H1 (cell line): ENCODE data around the gene GPD1L. TPM values are rescaled to one million over a fixed set of nuclear protein-coding genes. Genes with fewer than 3 reads are reported as not detected.
"Not testable (repeated sequence)": the region's sequence is repeated elsewhere in the genome, so short reads cannot be mapped to it uniquely, and the experiment has no call there.

Source experiments
- CTCF ChIA-PET: fragments of 300-600 bp; sonication (Branson Sonifier 250); formaldehyde crosslinking; loops from one replicate; lab custom pipeline; 2021; ENCODE audit not compliant: partially characterized antibody; lab: Charles Lee
- POLR2A ChIA-PET: fragments of 300-600 bp; sonication (Branson Sonifier 250); formaldehyde crosslinking; loops from one replicate; lab custom pipeline; 2021; ENCODE audit warnings: inconsistent platforms; ENCODE audit not compliant: partially characterized antibody; lab: Charles Lee
- DNase-seq, 2 experiments: peaks; one replicate each; pipeline versions ENCODE4 v3.0.0 to v3.0.0-alpha.2; 2010 to 2022; ENCODE audit warnings: low spot score in 2 of 2, low read depth in 1 of 2, mixed read lengths in 1 of 2
- FAIRE-seq: peaks from 2 replicates; lab custom pipeline; 2011; peaks lifted over from hg19 to GRCh38; lab: Jason Lieb, UNC
- H2AFZ ChIP-seq: 2 replicates; pipeline ENCODE4 v1.8.1; 2012; ENCODE audit warnings: low read length, inconsistent platforms
- H2AK5ac ChIP-seq: 2 replicates; pipeline ENCODE4 v1.6.1; 2013; ENCODE audit warnings: low read depth, low read length
- H2BK120ac ChIP-seq: replicated peaks from 2 replicates; pipeline ENCODE3; 2013; ENCODE audit warnings: low read depth, low read length, inconsistent platforms
- H2BK12ac ChIP-seq: 2 replicates; pipeline ENCODE4 v1.6.1; 2013; ENCODE audit warnings: low read depth, low read length
- H2BK15ac ChIP-seq: 2 replicates; pipeline ENCODE4 v1.6.1; 2013; ENCODE audit warnings: low read length
- H2BK20ac ChIP-seq: 2 replicates; pipeline ENCODE4 v1.6.1; 2013; ENCODE audit warnings: low read length
- H2BK5ac ChIP-seq: 2 replicates; pipeline ENCODE4 v1.6.1; 2013; ENCODE audit warnings: low read depth, low read length
- H3K14ac ChIP-seq: 2 replicates; pipeline ENCODE4 v1.6.1; 2013; ENCODE audit warnings: inconsistent platforms; ENCODE audit not compliant: insufficient read length
- H3K18ac ChIP-seq: 2 replicates; pipeline ENCODE4 v1.6.1; 2013; ENCODE audit warnings: low read length; ENCODE audit errors: extremely low read depth
- H3K23ac ChIP-seq: 2 replicates; pipeline ENCODE4 v1.6.1; 2013; ENCODE audit warnings: inconsistent platforms; ENCODE audit not compliant: insufficient read length
- H3K23me2 ChIP-seq: 2 replicates; pipeline ENCODE4 v1.6.1; 2013; ENCODE audit warnings: low read depth, low read length
- H3K27ac ChIP-seq: 2 replicates; pipeline ENCODE4 v1.6.1; 2011; ENCODE audit warnings: low read depth, low read length, inconsistent platforms
- H3K27me3 ChIP-seq, 4 experiments: replicated peaks in 1 of 4; 1 replicate in 1 of 4; 2 replicates in 3 of 4; pipeline versions ENCODE4 v1.6.1 to v1.8.1; 2011 to 2013; ENCODE audit warnings: low read length in 3 of 4, mild to moderate bottlenecking in 3 of 4, inconsistent platforms in 2 of 4, mixed read lengths in 2 of 4, moderate library complexity in 1 of 4; ENCODE audit not compliant: control insufficient read depth in 3 of 4, insufficient read depth in 3 of 4; ENCODE audit errors: extremely low read depth in 1 of 4
- H3K36me3 ChIP-seq, 4 experiments: 2 replicates each; pipeline versions ENCODE4 v1.6.1 to v1.8.1; 2011 to 2013; ENCODE audit warnings: mild to moderate bottlenecking in 4 of 4, low read length in 3 of 4, moderate library complexity in 2 of 4, control low read depth in 1 of 4, inconsistent platforms in 1 of 4; ENCODE audit not compliant: insufficient read depth in 4 of 4, control insufficient read depth in 2 of 4
- H3K4ac ChIP-seq: replicated peaks from 2 replicates; pipeline ENCODE3; 2013; ENCODE audit warnings: low read length, low read depth, mixed read lengths, inconsistent platforms; ENCODE audit not compliant: insufficient read length
- H3K4me1 ChIP-seq, 4 experiments: replicated peaks in 1 of 4; 1 replicate in 1 of 4; 2 replicates in 3 of 4; pipeline versions ENCODE4 v1.6.1 to v1.8.1; 2011 to 2013; ENCODE audit warnings: low read length in 3 of 4, inconsistent platforms in 2 of 4, mixed read lengths in 1 of 4; ENCODE audit not compliant: insufficient read depth in 4 of 4, control insufficient read depth in 3 of 4
- H3K4me2 ChIP-seq, 2 experiments: 2 replicates each; pipeline versions ENCODE4 v1.6.1 to v1.8.1; 2011 to 2013; ENCODE audit warnings: low read depth in 2 of 2, low read length in 2 of 2, control low read depth in 1 of 2, inconsistent platforms in 1 of 2, mild to moderate bottlenecking in 1 of 2; ENCODE audit not compliant: insufficient read depth in 1 of 2
- H3K4me3 ChIP-seq, 4 experiments: fragments of 200-600, 300-600 bp in 1 of 4; sonication (generic), shearing (Covaris generic), sonication (Bioruptor Twin) in 1 of 4; 2 replicates each; pipeline versions ENCODE4 v1.5.1 to v1.8.1; 2011 to 2016; ENCODE audit warnings: low read length in 4 of 4, low read depth in 3 of 4, control low read depth in 2 of 4, inconsistent platforms in 2 of 4, mild to moderate bottlenecking in 2 of 4, mixed read lengths in 1 of 4, moderate library complexity in 1 of 4; ENCODE audit not compliant: insufficient read depth in 2 of 4; ENCODE audit errors: extremely low read depth in 1 of 4
- H3K56ac ChIP-seq: replicated peaks from 2 replicates; pipeline ENCODE3; 2013; ENCODE audit warnings: low read depth, mild to moderate bottlenecking, mixed read lengths, low read length, inconsistent platforms; ENCODE audit not compliant: insufficient read length
- H3K79me1 ChIP-seq: 2 replicates; pipeline ENCODE4 v1.6.1; 2013; ENCODE audit warnings: low read depth, low read length, control low read depth
- H3K79me2 ChIP-seq, 2 experiments: 2 replicates each; pipeline versions ENCODE4 v1.6.1 to v1.8.1; 2012 to 2013; ENCODE audit warnings: low read length in 2 of 2, mild to moderate bottlenecking in 2 of 2, inconsistent platforms in 1 of 2; ENCODE audit not compliant: insufficient read depth in 2 of 2, control insufficient read depth in 1 of 2
- H3K9ac ChIP-seq, 4 experiments: replicated peaks in 1 of 4; 1 replicate in 1 of 4; 2 replicates in 3 of 4; pipeline versions ENCODE4 v1.6.1 to v1.8.1; 2011 to 2013; ENCODE audit warnings: low read depth in 3 of 4, low read length in 3 of 4, control low read depth in 2 of 4, mild to moderate bottlenecking in 2 of 4, moderate library complexity in 2 of 4, inconsistent platforms in 1 of 4; ENCODE audit errors: extremely low read depth in 1 of 4
- H3K9me3 ChIP-seq, 2 experiments: 2 replicates each; pipeline versions ENCODE4 v1.6.1 to v1.8.1; 2012 to 2013; ENCODE audit warnings: mild to moderate bottlenecking in 2 of 2, moderate library complexity in 2 of 2, control low read depth in 1 of 2, inconsistent platforms in 1 of 2, low read depth in 1 of 2, low read length in 1 of 2, mixed read lengths in 1 of 2; ENCODE audit not compliant: insufficient read depth in 2 of 2
- H4K20me1 ChIP-seq, 2 experiments: replicated peaks in 1 of 2; 2 replicates each; pipeline versions ENCODE3 to v1.8.1; 2011 to 2013; ENCODE audit warnings: inconsistent platforms in 2 of 2, low read length in 2 of 2, mild to moderate bottlenecking in 1 of 2; ENCODE audit not compliant: insufficient read depth in 2 of 2, control insufficient read depth in 1 of 2
- H4K5ac ChIP-seq: 2 replicates; pipeline ENCODE4 v1.6.1; 2013; ENCODE audit warnings: low read length, low read depth, mixed read lengths, inconsistent platforms; ENCODE audit not compliant: insufficient read length
- H4K8ac ChIP-seq: 2 replicates; pipeline ENCODE4 v1.8.0; 2013; ENCODE audit warnings: mild to moderate bottlenecking, moderate library complexity, low read length, inconsistent platforms; ENCODE audit not compliant: insufficient read depth; ENCODE audit errors: extremely low read depth
- H4K91ac ChIP-seq: replicated peaks from 2 replicates; pipeline ENCODE3; 2013; ENCODE audit warnings: low read length, mixed read lengths, inconsistent platforms; ENCODE audit not compliant: insufficient read length
- WGBS, 2 experiments: shearing (Covaris generic) in 1 of 2; methylation state at CpG; one replicate each; pipeline versions ENCODE4 v1.1.6 to v1.1.7; 2013 to 2015; ENCODE audit warnings: low lambda C conversion rate in 2 of 2, mixed read lengths in 2 of 2, inconsistent platforms in 1 of 2, low coverage in 1 of 2, missing lambda C conversion rate in 1 of 2; ENCODE audit not compliant: insufficient replicate concordance in 2 of 2, insufficient coverage in 1 of 2, insufficient read length in 1 of 2; ENCODE audit errors: extremely low coverage in 1 of 2, missing lambda C conversion rate in 1 of 2; 5-methylcytosine and 5-hydroxymethylcytosine counted together
- polyA plus RNA-seq, 7 experiments: library from polyadenylated mRNA; depleted of rRNA in 3 of 7; stranded (reverse) in 5 of 7; unstranded in 2 of 7; fragments of >200 nt in 5 of 7; fragments of 200-250 nt in 2 of 7; gene quantifications; 1 replicate in 5 of 7; 2 replicates in 1 of 7; 4 replicates in 1 of 7; pipeline versions ENCODE4 v1.2.1 to v1.2.3, GENCODE V29; 2011 to 2013; ENCODE audit warnings: missing spikeins in 2 of 7, mixed read lengths in 2 of 7
- total RNA-seq: library from RNA; stranded (reverse); fragmentation: NEBNext Ultra II Directional; extraction: Animal tissue kit (Norgen Biotek cat#: 25700); gene quantifications from 2 replicates; pipeline ENCODE4 v1.2.1, GENCODE V29; 2021

GPD1L gene
- total and polyA plus RNA-seq, 2 of the 8 experiments (the other 6 are each of a cell fraction or from before 2014, with no cell fraction given) = 2.4 to 8.4 TPM

- H4K5ac ChIP-seq, H2AFZ ChIP-seq, H3K18ac ChIP-seq, DNase-seq, H3K4me2 ChIP-seq, H3K23ac ChIP-seq, H4K8ac ChIP-seq, FAIRE-seq, H2BK5ac ChIP-seq, H3K4ac ChIP-seq, H3K4me1 ChIP-seq, H3K79me1 ChIP-seq, H3K4me3 ChIP-seq, H4K91ac ChIP-seq, H3K56ac ChIP-seq, H2BK20ac ChIP-seq, H3K27me3 ChIP-seq, H3K23me2 ChIP-seq, H3K79me2 ChIP-seq, H2BK120ac ChIP-seq, H2BK12ac ChIP-seq, H2AK5ac ChIP-seq, POLR2A ChIA-PET, H3K14ac ChIP-seq, H3K9ac ChIP-seq, H3K27ac ChIP-seq, H3K9me3 ChIP-seq, H4K20me1 ChIP-seq, H3K36me3 ChIP-seq: not testable (repeated sequence)
- CTCF ChIA-PET = interaction anchor here (0.6 kb wide), 1 partner anchor 40 kb away, joined by 3 read pairs; no protein-coding TSS in a partner anchor
- WGBS, 2 experiments = 85% methylated on average over 4 of the region's 4 CpGs; no CpG with 5 or more reads in 1 of the 2 experiments
- H2BK15ac ChIP-seq = 0 out of 2 replicates have a peak overlapping the region, but pooled peaks have one; percentile 16
Observed at GRCh38 chr3:32058465-32058864, 48.0 kb upstream of the GPD1L start.
